22Rv1 (cell line): ENCODE data around the gene PLXND1.

ENCODE experiments used
- CTCF ChIP-seq: fragments of 450-650 bp; IDR thresholded peaks from 2 replicates; pipeline ENCODE4 v1.5.1; 2017; ENCODE audit warnings: mild to moderate bottlenecking
- ZFX ChIP-seq: fragments of 450-650 bp; IDR thresholded peaks from 2 replicates; pipeline ENCODE4 v1.6.1; 2017; ENCODE audit warnings: antibody characterized with exemption, borderline replicate concordance

GRCh38 chr3:129536374-129536667, 70.2 kb downstream of the PLXND1 start:
- TF ChIP-seq CTCF = no peak
- TF ChIP-seq ZFX = no peak
